Neural cell (in vitro differentiated cells): ENCODE data around the gene STAC. TPM values are rescaled to one million over a fixed set of nuclear protein-coding genes. Genes with fewer than 3 reads are reported as not detected.

Experiments
- H2AFZ ChIP-seq: fragments of 200-600, 300-800 bp; sonication (generic), shearing (Covaris generic); 2 replicates; pipeline ENCODE4 v1.6.0; 2014; ENCODE audit warnings: low read depth, mild to moderate bottlenecking, antibody characterized with exemption, low read length, moderate library complexity
- H3F3A ChIP-seq: fragments of 200-600 bp; shearing (Covaris generic); 2 replicates; pipeline ENCODE4 v1.6.1; 2016; ENCODE audit warnings: mild to moderate bottlenecking, moderate library complexity, mixed read lengths, antibody characterized with exemption, low read length; ENCODE audit not compliant: insufficient read depth, poor library complexity, severe bottlenecking
- H3K27ac ChIP-seq: fragments of 200-600, 300-800 bp; sonication (generic), shearing (Covaris generic); 2 replicates; pipeline ENCODE4 v1.5.1; 2014; ENCODE audit warnings: mild to moderate bottlenecking, low read length, moderate library complexity
- H3K27me3 ChIP-seq: fragments of 300-800, 200-600 bp; sonication (generic), shearing (Covaris generic); 2 replicates; pipeline ENCODE4 v1.6.0; 2014; ENCODE audit warnings: mild to moderate bottlenecking, low read depth, low read length, moderate library complexity; ENCODE audit not compliant: insufficient read depth
- H3K36me3 ChIP-seq: fragments of 300-800, 200-600 bp; sonication (generic), shearing (Covaris generic); 2 replicates; pipeline ENCODE4 v1.5.1; 2014; ENCODE audit warnings: mild to moderate bottlenecking, antibody characterized with exemption, low read length, moderate library complexity; ENCODE audit not compliant: insufficient read depth
- H3K4me2 ChIP-seq: fragments of 300-800, 200-600 bp; sonication (generic), shearing (Covaris generic); 2 replicates; pipeline ENCODE4 v1.6.0; 2014; ENCODE audit warnings: mild to moderate bottlenecking, low read length
- H3K4me3 ChIP-seq: fragments of 300-800, 200-600 bp; sonication (generic), shearing (Covaris generic); 2 replicates; pipeline ENCODE4 v1.5.1; 2014; ENCODE audit warnings: mild to moderate bottlenecking, low read length, moderate library complexity
- H3K79me2 ChIP-seq: fragments of 200-600 bp; shearing (Covaris generic); replicated peaks from 2 replicates; pipeline ENCODE4 v1.6.0; 2014; ENCODE audit warnings: mild to moderate bottlenecking, low read length, moderate library complexity; ENCODE audit not compliant: insufficient read depth
- H3K9ac ChIP-seq: fragments of 300-800, 200-600 bp; sonication (generic), shearing (Covaris generic); 2 replicates; pipeline ENCODE4 v1.6.1; 2016; ENCODE audit warnings: mild to moderate bottlenecking, low read length, mixed read lengths
- H3K9me2 ChIP-seq: fragments of 200-600 bp; shearing (Covaris generic); 2 replicates; pipeline ENCODE4 v1.6.1; 2016; ENCODE audit warnings: mild to moderate bottlenecking, low read length, mixed read lengths; ENCODE audit not compliant: insufficient read depth
- H3K9me3 ChIP-seq: fragments of 200-600, 300-800 bp; sonication (generic), shearing (Covaris generic); 2 replicates; pipeline ENCODE4 v1.6.1; 2016; ENCODE audit warnings: mild to moderate bottlenecking, mixed run types, low read length, moderate library complexity, mixed read lengths
- H4K20me1 ChIP-seq: fragments of 200-600 bp; shearing (Covaris generic); 2 replicates; pipeline ENCODE4 v1.6.1; 2016; ENCODE audit warnings: mild to moderate bottlenecking, mixed run types; ENCODE audit not compliant: insufficient read depth
- EP300 ChIP-seq: fragments of 450-650 bp; conservative IDR thresholded peaks from 2 replicates; pipeline ENCODE4 v1.6.1; 2014; ENCODE audit warnings: antibody characterized with exemption, mild to moderate bottlenecking, moderate library complexity; ENCODE audit not compliant: poor library complexity, severe bottlenecking
- EZH2 ChIP-seq: fragments of 200-600, 300-800 bp; shearing (Covaris generic), sonication (generic); IDR thresholded peaks from 2 replicates; pipeline ENCODE4 v1.6.1; 2014; ENCODE audit warnings: antibody characterized with exemption, low read length, borderline replicate concordance, mild to moderate bottlenecking; ENCODE audit not compliant: insufficient read depth, poor library complexity, severe bottlenecking
- MXI1 ChIP-seq: fragments of 450-650 bp; conservative IDR thresholded peaks from 2 replicates; pipeline ENCODE4 v1.6.1; 2014; ENCODE audit warnings: antibody characterized with exemption, mild to moderate bottlenecking; ENCODE audit not compliant: poor library complexity, severe bottlenecking
- POLR2AphosphoS5 ChIP-seq: IDR thresholded peaks from 2 replicates; pipeline ENCODE4 v1.6.1; 2012
- RAD21 ChIP-seq: fragments of 450-650 bp; conservative IDR thresholded peaks from 2 replicates; pipeline ENCODE4 v1.6.1; 2014; ENCODE audit warnings: antibody characterized with exemption, mild to moderate bottlenecking, moderate library complexity
- SMC3 ChIP-seq: fragments of 450-650 bp; conservative IDR thresholded peaks from 2 replicates; pipeline ENCODE4 v1.6.1; 2014; ENCODE audit warnings: antibody characterized with exemption, mild to moderate bottlenecking, moderate library complexity; ENCODE audit not compliant: poor library complexity
- TAF1 ChIP-seq: IDR thresholded peaks from 2 replicates; pipeline ENCODE4 v1.6.1; 2012; ENCODE audit warnings: low read depth
- polyA plus RNA-seq: library from polyadenylated mRNA; depleted of rRNA; stranded (reverse); fragments of >200 nt; gene quantifications from 2 replicates; pipeline ENCODE4 v1.2.3, GENCODE V29; 2014
- TF ChIP-seq, protein P1 (sequence below): fragments of 450-650 bp; IDR thresholded peaks from 2 replicates; pipeline ENCODE4 v1.5.1; 2014; ENCODE audit warnings: antibody characterized with exemption, mild to moderate bottlenecking, moderate library complexity; ENCODE audit not compliant: poor library complexity, severe bottlenecking
- TF ChIP-seq, protein P2 (sequence below): IDR thresholded peaks from 2 replicates; pipeline ENCODE4 v1.6.1; 2012; ENCODE audit warnings: borderline replicate concordance

The STAC gene
- polyA plus RNA-seq, 1 donor from 2014 or later: 4.5 TPM

DNA sequence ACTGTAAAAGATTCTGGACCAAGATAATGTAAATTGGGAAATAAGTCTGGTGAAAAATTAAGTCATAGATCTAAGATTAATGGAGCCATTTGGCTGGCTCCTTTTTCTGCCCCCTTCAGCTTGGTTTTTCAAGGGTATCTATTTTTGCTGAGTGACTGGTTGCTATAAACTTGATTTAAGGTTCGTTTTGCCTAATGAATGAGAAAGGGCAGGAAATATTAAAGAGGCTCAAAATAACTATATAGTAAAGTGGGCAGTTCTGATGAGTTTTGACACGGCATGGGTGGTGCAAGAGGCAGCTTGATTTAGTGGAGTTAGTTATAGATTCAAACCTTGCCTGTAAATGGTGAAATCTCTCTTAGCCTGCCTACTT, 140.7 kb downstream of the STAC start:
- Histone ChIP-seq H3K9me3 (no peaks in the 10 kb centered on the region), H3K79me2 (no peaks in the 10 kb centered on the region), H3F3A (no peaks in the 10 kb centered on the region), H2AFZ (no peak overlapping the region), H4K20me1 (no peaks in the 10 kb centered on the region), H3K27me3 (no peaks in the 10 kb centered on the region), H3K9ac (no peak overlapping the region), H3K27ac (no peak overlapping the region), H3K4me2 (no peak overlapping the region), H3K36me3 (no peaks in the 10 kb centered on the region), H3K9me2 (no peaks in the 10 kb centered on the region), H3K4me3 (no peak overlapping the region)
- no peak for TF ChIP-seq SMC3
- TF ChIP-seq TAF1: no peak
- TF ChIP-seq RAD21: no peak
- TF ChIP-seq EP300: no peak

DNA sequence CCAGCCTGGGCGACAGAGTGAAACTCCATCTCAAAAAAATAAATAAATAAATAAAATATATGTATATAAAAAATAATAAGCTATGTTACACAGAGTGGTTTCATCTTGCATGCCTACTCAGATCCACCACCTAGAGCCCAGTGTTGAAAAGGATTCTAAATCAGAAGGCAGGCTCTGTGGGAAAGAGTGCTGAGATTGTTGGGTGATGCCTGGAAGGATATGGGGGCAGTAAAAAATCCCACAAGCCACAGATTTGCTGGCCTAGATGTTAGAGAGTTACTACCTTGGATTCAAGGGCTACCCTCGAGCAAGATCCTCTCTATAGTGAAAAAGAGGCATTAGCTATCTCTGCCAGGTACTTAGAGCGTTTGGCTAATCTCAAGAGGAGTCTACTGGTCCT, 144.3 kb downstream of the STAC start:
- no peaks in the 10 kb centered on the region for H3K9me3 ChIP-seq
- no peaks in the 10 kb centered on the region for H3K79me2 ChIP-seq
- no peaks in the 10 kb centered on the region for H3F3A ChIP-seq
- H3K9me2 ChIP-seq: no peaks in the 10 kb centered on the region
- no peak overlapping the region for H3K4me3 ChIP-seq
- H3K27ac ChIP-seq: no peak overlapping the region
- H4K20me1 ChIP-seq: no peaks in the 10 kb centered on the region
- no peaks in the 10 kb centered on the region for H3K36me3 ChIP-seq
- H3K4me2 ChIP-seq: no peak overlapping the region
- no peaks in the 10 kb centered on the region for H3K27me3 ChIP-seq
- H2AFZ ChIP-seq: no peak overlapping the region
- TF ChIP-seq TAF1 (no peak), EZH2 (no peak), POLR2AphosphoS5 (no peak), RAD21 (no peak), EP300 (no peak), MXI1 (no peak), SMC3 (no peak)
- TF ChIP-seq, protein P1, sequence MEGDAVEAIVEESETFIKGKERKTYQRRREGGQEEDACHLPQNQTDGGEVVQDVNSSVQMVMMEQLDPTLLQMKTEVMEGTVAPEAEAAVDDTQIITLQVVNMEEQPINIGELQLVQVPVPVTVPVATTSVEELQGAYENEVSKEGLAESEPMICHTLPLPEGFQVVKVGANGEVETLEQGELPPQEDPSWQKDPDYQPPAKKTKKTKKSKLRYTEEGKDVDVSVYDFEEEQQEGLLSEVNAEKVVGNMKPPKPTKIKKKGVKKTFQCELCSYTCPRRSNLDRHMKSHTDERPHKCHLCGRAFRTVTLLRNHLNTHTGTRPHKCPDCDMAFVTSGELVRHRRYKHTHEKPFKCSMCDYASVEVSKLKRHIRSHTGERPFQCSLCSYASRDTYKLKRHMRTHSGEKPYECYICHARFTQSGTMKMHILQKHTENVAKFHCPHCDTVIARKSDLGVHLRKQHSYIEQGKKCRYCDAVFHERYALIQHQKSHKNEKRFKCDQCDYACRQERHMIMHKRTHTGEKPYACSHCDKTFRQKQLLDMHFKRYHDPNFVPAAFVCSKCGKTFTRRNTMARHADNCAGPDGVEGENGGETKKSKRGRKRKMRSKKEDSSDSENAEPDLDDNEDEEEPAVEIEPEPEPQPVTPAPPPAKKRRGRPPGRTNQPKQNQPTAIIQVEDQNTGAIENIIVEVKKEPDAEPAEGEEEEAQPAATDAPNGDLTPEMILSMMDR: no peak
- TF ChIP-seq, protein P2, sequence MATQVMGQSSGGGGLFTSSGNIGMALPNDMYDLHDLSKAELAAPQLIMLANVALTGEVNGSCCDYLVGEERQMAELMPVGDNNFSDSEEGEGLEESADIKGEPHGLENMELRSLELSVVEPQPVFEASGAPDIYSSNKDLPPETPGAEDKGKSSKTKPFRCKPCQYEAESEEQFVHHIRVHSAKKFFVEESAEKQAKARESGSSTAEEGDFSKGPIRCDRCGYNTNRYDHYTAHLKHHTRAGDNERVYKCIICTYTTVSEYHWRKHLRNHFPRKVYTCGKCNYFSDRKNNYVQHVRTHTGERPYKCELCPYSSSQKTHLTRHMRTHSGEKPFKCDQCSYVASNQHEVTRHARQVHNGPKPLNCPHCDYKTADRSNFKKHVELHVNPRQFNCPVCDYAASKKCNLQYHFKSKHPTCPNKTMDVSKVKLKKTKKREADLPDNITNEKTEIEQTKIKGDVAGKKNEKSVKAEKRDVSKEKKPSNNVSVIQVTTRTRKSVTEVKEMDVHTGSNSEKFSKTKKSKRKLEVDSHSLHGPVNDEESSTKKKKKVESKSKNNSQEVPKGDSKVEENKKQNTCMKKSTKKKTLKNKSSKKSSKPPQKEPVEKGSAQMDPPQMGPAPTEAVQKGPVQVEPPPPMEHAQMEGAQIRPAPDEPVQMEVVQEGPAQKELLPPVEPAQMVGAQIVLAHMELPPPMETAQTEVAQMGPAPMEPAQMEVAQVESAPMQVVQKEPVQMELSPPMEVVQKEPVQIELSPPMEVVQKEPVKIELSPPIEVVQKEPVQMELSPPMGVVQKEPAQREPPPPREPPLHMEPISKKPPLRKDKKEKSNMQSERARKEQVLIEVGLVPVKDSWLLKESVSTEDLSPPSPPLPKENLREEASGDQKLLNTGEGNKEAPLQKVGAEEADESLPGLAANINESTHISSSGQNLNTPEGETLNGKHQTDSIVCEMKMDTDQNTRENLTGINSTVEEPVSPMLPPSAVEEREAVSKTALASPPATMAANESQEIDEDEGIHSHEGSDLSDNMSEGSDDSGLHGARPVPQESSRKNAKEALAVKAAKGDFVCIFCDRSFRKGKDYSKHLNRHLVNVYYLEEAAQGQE: no peak
- H3K9ac ChIP-seq: no peak overlapping the region
